GM13976 (cell line): Measurements from ENCODE around the gene TBL1Y.

Source experiments
- DNase-seq: peaks from one replicate; pipeline ENCODE4 v3.0.0; 2012; ENCODE audit warnings: low spot score
- CTCF ChIP-seq: IDR thresholded peaks from 2 replicates; pipeline ENCODE4 v1.5.1; 2012; ENCODE audit warnings: borderline replicate concordance, mild to moderate bottlenecking; ENCODE audit not compliant: insufficient read depth; ENCODE audit errors: extremely low read depth, missing control alignments, control extremely low read depth
- in situ Hi-C: fragments of 300-500 bp; cut with MboI; formaldehyde crosslinking; loops from one replicate; pipeline ENCODE4 v1.12.0; 2022; ENCODE audit warnings: low sequenced_read_pairs, mixed read lengths, inconsistent platforms; ENCODE audit not compliant: unreplicated experiment

Gene TBL1Y

GRCh38 chrY:7115871-7116270, 205.4 kb downstream of the TBL1Y start:
- DNase-seq: no peak
- in situ Hi-C loops: no loop called here
- no peak for TF ChIP-seq CTCF

GRCh38 chrY:7122202-7122601, 211.7 kb downstream of the TBL1Y start:
- DNase-seq: no peak
- TF ChIP-seq CTCF: no peak
- in situ Hi-C loops: no loop called here

- DNase-seq: no peak
- in situ Hi-C loops: no loop called here
- no peak for TF ChIP-seq CTCF
Measured at GRCh38 chrY:7125136-7126056, 214.9 kb downstream of the TBL1Y start.

- in situ Hi-C loops: no loop called here
- TF ChIP-seq CTCF: no peak
- DNase-seq: no peak
Measured at GRCh38 chrY:7128211-7128610, 217.7 kb downstream of the TBL1Y start.
